Upper lobe of right lung (tissue), 1 donor: ENCODE data around the gene CNST. TPM values are rescaled to one million over a fixed set of nuclear protein-coding genes. Genes with fewer than 3 reads are reported as not detected.

Source experiments
- ATAC-seq: fragments of 200-7000 bp; cut with Tn5 transposase; one replicate; pipeline ENCODE4 v1.9.1; 2020; ENCODE audit warnings: mild to moderate bottlenecking, moderate library complexity
- DNase-seq: peaks from one replicate; pipeline ENCODE4 v3.0.0-alpha.2; 2020
- H3K27ac ChIP-seq: fragments of 200-600 bp; one replicate; pipeline ENCODE4 v1.8.0; 2022
- H3K27me3 ChIP-seq: fragments of 200-600 bp; one replicate; pipeline ENCODE4 v1.8.0; 2022; ENCODE audit warnings: mild to moderate bottlenecking
- H3K36me3 ChIP-seq: fragments of 200-600 bp; one replicate; pipeline ENCODE4 v1.8.0; 2022
- H3K4me1 ChIP-seq: fragments of 200-600 bp; one replicate; pipeline ENCODE4 v1.8.0; 2022
- H3K4me3 ChIP-seq: fragments of 200-600 bp; one replicate; pipeline ENCODE4 v1.8.0; 2022; ENCODE audit warnings: mild to moderate bottlenecking
- H3K9me3 ChIP-seq: fragments of 200-600 bp; one replicate; pipeline ENCODE4 v1.8.0; 2022
- CTCF ChIP-seq: fragments of 200-600 bp; IDR thresholded peaks from one replicate; pipeline ENCODE4 v1.8.0; 2022; ENCODE audit warnings: antibody characterized with exemption
- intact Hi-C: fragments of 100-400 bp; cut with DNase I; formaldehyde crosslinking; loops from one replicate; pipeline ENCODE4 v1.11.0; 2022
- total RNA-seq: library from RNA; stranded (reverse); fragmentation: NEBNext Ultra II Directional; extraction: Animal tissue kit (Norgen Biotek cat#: 25700); gene quantifications from one replicate; pipeline ENCODE4 v1.2.1, GENCODE V29; 2021
- donor health status: DM: no; HTN: yes; CAD: no; lungs with severe emphysema.

CNST gene
- total RNA-seq, 1 donor from 2014 or later = 29.8 TPM

GRCh38 chr1:246526915-246527314, 39.3 kb upstream of the CNST start:
- peaks cover 6% of the 10 kb centered on the region for H3K9me3 ChIP-seq
- H3K27ac ChIP-seq = no peak overlapping the region
- TF ChIP-seq CTCF = no peak
- no peak for ATAC-seq
- H3K4me3 ChIP-seq = no peak overlapping the region
- no peaks in the 10 kb centered on the region for H3K36me3 ChIP-seq
- no peak for DNase-seq
- intact Hi-C loops = no loop called here
- H3K27me3 ChIP-seq = no peaks in the 10 kb centered on the region
- no peaks in the 10 kb centered on the region for H3K4me1 ChIP-seq

GRCh38 chr1:246527402-246528088, 38.7 kb upstream of the CNST start:
- H3K9me3 ChIP-seq = peaks cover 6% of the 10 kb centered on the region
- no peaks in the 10 kb centered on the region for H3K36me3 ChIP-seq
- peak; percentile 64 for ATAC-seq
- DNase-seq = no peak
- no peak overlapping the region for H3K4me3 ChIP-seq
- H3K27ac ChIP-seq = no peak overlapping the region
- intact Hi-C loops = no loop called here
- no peaks in the 10 kb centered on the region for H3K27me3 ChIP-seq
- TF ChIP-seq CTCF = no peak
- H3K4me1 ChIP-seq = no peaks in the 10 kb centered on the region

GRCh38 chr1:246528933-246529731, 37.1 kb upstream of the CNST start:
- H3K27ac ChIP-seq = no peak overlapping the region
- H3K4me3 ChIP-seq = no peak overlapping the region
- peak; percentile 41 for ATAC-seq
- no peaks in the 10 kb centered on the region for H3K36me3 ChIP-seq
- TF ChIP-seq CTCF = no peak
- no peaks in the 10 kb centered on the region for H3K27me3 ChIP-seq
- no peak for DNase-seq
- H3K9me3 ChIP-seq = peaks cover 6% of the 10 kb centered on the region
- intact Hi-C loops = no loop called here
- no peaks in the 10 kb centered on the region for H3K4me1 ChIP-seq

- Histone ChIP-seq H3K4me3 (no peak overlapping the region), H3K27me3 (no peaks in the 10 kb centered on the region), H3K27ac (no peak overlapping the region), H3K4me1 (no peaks in the 10 kb centered on the region), H3K9me3 (peaks cover 6% of the 10 kb centered on the region), H3K36me3 (no peaks in the 10 kb centered on the region)
- TF ChIP-seq CTCF = no peak
- ATAC-seq = no peak
- DNase-seq = no peak
- intact Hi-C loops = no loop called here
Measured at GRCh38 chr1:246530482-246530881, 35.8 kb upstream of the CNST start.

- H3K27ac ChIP-seq = no peak overlapping the region
- H3K27me3 ChIP-seq = no peaks in the 10 kb centered on the region
- H3K36me3 ChIP-seq = no peaks in the 10 kb centered on the region
- intact Hi-C loops = no loop called here
- H3K4me1 ChIP-seq = no peaks in the 10 kb centered on the region
- no peak for DNase-seq
- no peak overlapping the region for H3K4me3 ChIP-seq
- TF ChIP-seq CTCF = no peak
- ATAC-seq = no peak
- H3K9me3 ChIP-seq = peaks cover 6% of the 10 kb centered on the region
Measured at GRCh38 chr1:246532519-246532918, 33.7 kb upstream of the CNST start.
